H1 (cell line): ENCODE data around the gene RNF157. TPM values are rescaled to one million over a fixed set of nuclear protein-coding genes. Genes with fewer than 3 reads are reported as not detected.

Experiments
- ASH2L ChIP-seq: fragments of 200-600, 300-600 bp; sonication (generic); IDR thresholded peaks from one replicate; pipeline ENCODE4 v1.7.1; 2017; ENCODE audit warnings: low read length
- CTBP2 ChIP-seq: IDR thresholded peaks from 2 replicates; pipeline ENCODE4 v1.7.0; 2011; ENCODE audit warnings: borderline replicate concordance, mild to moderate bottlenecking, moderate library complexity, mixed read lengths, low read length; ENCODE audit not compliant: insufficient read depth, insufficient read length
- CTCF ChIP-seq, 3 experiments: IDR thresholded peaks; 1 replicate in 2 of 3; 2 replicates in 1 of 3; pipeline versions ENCODE4 v1.5.1 to v1.6.1; 2011; ENCODE audit warnings: low read length in 3 of 3, mild to moderate bottlenecking in 3 of 3, inconsistent platforms in 2 of 3, low read depth in 1 of 3, moderate library complexity in 1 of 3; ENCODE audit not compliant: insufficient read depth in 1 of 3; ENCODE audit errors: control extremely low read depth in 1 of 3
- GABPA ChIP-seq: IDR thresholded peaks from 2 replicates; pipeline ENCODE4 v1.6.1; 2011; ENCODE audit warnings: mild to moderate bottlenecking, low read length, moderate library complexity, borderline replicate concordance; ENCODE audit not compliant: insufficient read depth
- KDM1A ChIP-seq: fragments of 200-600, 300-600 bp; sonication (generic); IDR thresholded peaks from 2 replicates; pipeline ENCODE4 v1.7.1; 2016; ENCODE audit warnings: mild to moderate bottlenecking, low read length, borderline replicate concordance
- NANOG ChIP-seq: IDR thresholded peaks from 2 replicates; pipeline ENCODE4 v1.6.1; 2011; ENCODE audit warnings: low read length, low read depth, mild to moderate bottlenecking, inconsistent platforms; ENCODE audit not compliant: insufficient read depth, poor library complexity, severe bottlenecking
- RAD21 ChIP-seq, 2 experiments: IDR thresholded peaks in 1 of 2; conservative IDR thresholded peaks in 1 of 2; 2 replicates each; pipeline ENCODE4 v1.6.1; 2011; ENCODE audit warnings: low read depth in 2 of 2, low read length in 2 of 2, improper control_type of control experiment in 1 of 2, inconsistent platforms in 1 of 2, mild to moderate bottlenecking in 1 of 2, moderate library complexity in 1 of 2
- RFX5 ChIP-seq: IDR thresholded peaks from 2 replicates; pipeline ENCODE4 v1.6.1; 2011; ENCODE audit warnings: low read depth, low read length, improper control_type of control experiment, borderline replicate concordance
- TAF1 ChIP-seq: IDR thresholded peaks from 2 replicates; pipeline ENCODE4 v1.6.1; 2011; ENCODE audit warnings: mild to moderate bottlenecking, low read depth, low read length
- ZNF274 ChIP-seq: IDR thresholded peaks from 2 replicates; pipeline ENCODE4 v1.7.0; 2012; ENCODE audit warnings: low read length, borderline replicate concordance; ENCODE audit errors: extremely low read depth
- polyA plus RNA-seq, 7 experiments: library from polyadenylated mRNA; depleted of rRNA in 3 of 7; stranded (reverse) in 5 of 7; unstranded in 2 of 7; fragments of >200 nt in 5 of 7; fragments of 200-250 nt in 2 of 7; gene quantifications; 1 replicate in 5 of 7; 2 replicates in 1 of 7; 4 replicates in 1 of 7; pipeline versions ENCODE4 v1.2.1 to v1.2.3, GENCODE V29; 2011 to 2013; ENCODE audit warnings: missing spikeins in 2 of 7, mixed read lengths in 2 of 7
- total RNA-seq: library from RNA; stranded (reverse); fragmentation: NEBNext Ultra II Directional; extraction: Animal tissue kit (Norgen Biotek cat#: 25700); gene quantifications from 2 replicates; pipeline ENCODE4 v1.2.1, GENCODE V29; 2021

The RNF157 gene
- total and polyA plus RNA-seq, 2 of the 8 experiments (the other 6 are each of a cell fraction or from before 2014, with no cell fraction given), result 13.4 to 16.7 TPM

GRCh38 chr17:76132574-76133338 lies 107.5 kb downstream of the RNF157 start (continued):
- TF ChIP-seq ZNF274 (no peak), RAD21 (IDR thresholded peaks at IDR 0.05 in 1 of 2, conservative IDR thresholded peaks at IDR 0.05 in 1 of 2; ENCODE audit: low read depth in 2 of 2, low read length in 2 of 2) (0 out of 4 replicates have a peak, but pooled peaks of 1 of the 2 experiments have one; percentile 2), GABPA (peak; percentile 8; the same call in 1 of the 2 replicates), ASH2L (peak; percentile 32), CTBP2 (peak; percentile 74), CTCF (IDR thresholded peaks at IDR 0.05; ENCODE audit: control extremely low read depth in 1 of 3, insufficient read depth in 1 of 3, low read depth in 1 of 3, low read length in 3 of 3) (peak in 2 of 3 experiments; percentile 2 to 3; a peak in 1 of 4 replicates), RFX5 (no peak), KDM1A (peak; percentile 32; the same call in 1 of the 2 replicates), TAF1 (peak; percentile 12; the same call in 1 of the 2 replicates), NANOG (no peak)
